Activated T-cell treated with anti-CD3 and anti-CD28 coated beads, Interleukin-2, amount 50 U/mL, for 4 hours (primary cell): Measurements from ENCODE around the gene ARID1B. TPM values are rescaled to one million over a fixed set of nuclear protein-coding genes. Genes with fewer than 3 reads are reported as not detected.
"Not testable (repeated sequence)": the region's sequence is repeated elsewhere in the genome, so short reads cannot be mapped to it uniquely, and the experiment has no call there.

ENCODE experiments used
- ATAC-seq, 2 donors: fragments of 200-7000 bp; cut with Tn5 transposase; one replicate each; pipeline ENCODE4 v1.10.0; 2021
- DNase-seq: peaks from one replicate; pipeline ENCODE4 v3.0.0-alpha.2; 2020
- H3K27me3 Mint-ChIP-seq: one replicate; pipeline ENCODE4 v1.8.0; 2021; ENCODE audit warnings: low read depth, mixed read lengths
- H3K36me3 Mint-ChIP-seq: one replicate; pipeline ENCODE4 v1.8.0; 2022; ENCODE audit warnings: mixed read lengths; ENCODE audit not compliant: insufficient read depth
- H3K4me1 Mint-ChIP-seq: one replicate; pipeline ENCODE4 v1.8.0; 2021; ENCODE audit warnings: low read depth, mixed read lengths
- H3K4me3 Mint-ChIP-seq: one replicate; pipeline ENCODE4 v1.8.0; 2021; ENCODE audit warnings: mild to moderate bottlenecking, moderate library complexity, mixed read lengths
- H3K9me3 Mint-ChIP-seq: one replicate; pipeline ENCODE4 v1.8.0; 2021; ENCODE audit warnings: mixed read lengths
- total RNA-seq, 3 donors: library from RNA; stranded (reverse); gene quantifications; one replicate each; pipeline ENCODE4 v1.2.1, GENCODE V29; 2021

Gene ARID1B
- total RNA-seq, 3 donors from 2014 or later: 45.6 to 46.6 (median 46.0) TPM

DNA sequence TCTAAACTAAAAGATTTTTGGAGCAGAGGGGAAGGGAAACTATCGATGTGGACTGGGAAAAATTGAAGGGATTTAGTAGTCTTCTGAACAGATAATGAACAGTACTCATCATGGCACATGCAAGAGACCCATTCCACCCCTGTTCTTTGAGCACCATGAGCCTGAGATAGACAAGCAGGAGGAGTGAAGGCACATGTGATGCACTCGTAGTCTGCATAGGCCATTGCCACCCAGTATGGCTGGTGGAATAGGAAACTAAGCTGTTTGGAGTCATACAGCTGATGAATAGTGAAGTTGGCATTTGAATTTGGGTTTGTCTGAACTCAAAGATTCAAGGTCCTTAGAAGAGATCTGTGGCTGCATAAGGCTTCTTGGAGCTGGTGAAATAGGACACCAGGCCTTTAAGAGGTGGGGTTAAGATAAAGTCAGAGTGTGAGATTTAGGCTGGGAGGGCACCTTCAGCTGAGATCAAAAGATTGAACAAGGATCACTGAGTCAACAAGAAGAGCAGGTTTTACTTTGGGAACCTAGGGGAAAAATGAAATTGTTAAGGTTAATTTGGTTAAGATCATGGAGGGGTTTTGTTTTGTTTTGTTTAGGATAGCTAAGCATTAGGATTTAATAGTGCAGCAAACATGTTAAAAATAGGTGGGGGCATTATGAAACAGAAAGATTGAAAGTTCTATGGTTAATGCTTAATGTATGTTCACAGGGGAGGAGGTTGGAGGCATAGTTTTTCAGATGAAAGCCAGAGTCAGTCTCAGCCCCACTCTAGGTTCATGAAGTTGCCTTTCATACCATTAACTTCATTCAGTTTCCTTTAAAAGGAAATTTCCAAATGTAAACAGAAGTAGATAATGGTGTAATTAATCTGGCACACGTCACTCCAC lies 148.8 kb downstream of the ARID1B start:
- peaks cover 9% of the 10 kb centered on the region for H3K36me3 Mint-ChIP-seq
- DNase-seq (no peak), ATAC-seq (peak in 1 of 2 donors; percentile 49)
- H3K9me3 Mint-ChIP-seq: no peaks in the 10 kb centered on the region
- peaks cover 60% of the 10 kb centered on the region for H3K4me1 Mint-ChIP-seq
- no peaks in the 10 kb centered on the region for H3K27me3 Mint-ChIP-seq
- no peak overlapping the region for H3K4me3 Mint-ChIP-seq

- Mint-ChIP-seq H3K9me3 (no peaks in the 10 kb centered on the region), H3K27me3 (no peaks in the 10 kb centered on the region), H3K4me3 (no peak overlapping the region), H3K36me3 (peaks cover 9% of the 10 kb centered on the region), H3K4me1 (peaks cover 68% of the 10 kb centered on the region)
- ATAC-seq (peak; percentile 15 to 25), DNase-seq (no peak)
Observed at GRCh38 chr6:156928126-156928525, 150.9 kb downstream of the ARID1B start.

DNA sequence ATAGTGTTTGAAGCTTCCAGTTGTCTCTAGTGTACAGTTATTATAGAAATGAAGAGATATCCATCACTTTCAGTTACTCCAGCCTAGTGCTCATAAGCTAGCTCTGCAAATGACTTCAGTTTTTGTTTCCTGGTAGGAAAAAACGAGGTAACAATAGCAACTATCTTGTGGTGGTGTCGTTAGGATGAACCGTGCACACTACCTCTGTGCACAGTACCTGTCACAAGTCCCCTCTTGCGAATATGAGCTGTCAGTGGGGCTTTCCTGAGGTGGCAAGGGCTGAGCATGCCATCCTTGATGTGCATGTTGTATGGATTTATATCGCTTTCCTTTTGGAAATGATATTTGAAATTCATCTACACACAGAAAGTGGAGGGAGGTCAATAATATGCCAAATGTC lies 151.8 kb downstream of the ARID1B start:
- peaks cover 9% of the 10 kb centered on the region for H3K36me3 Mint-ChIP-seq
- ATAC-seq (peak; percentile 48 to 60), DNase-seq (no peak)
- no peaks in the 10 kb centered on the region for H3K9me3 Mint-ChIP-seq
- no peak overlapping the region for H3K4me3 Mint-ChIP-seq
- H3K4me1 Mint-ChIP-seq: peaks cover 73% of the 10 kb centered on the region
- no peaks in the 10 kb centered on the region for H3K27me3 Mint-ChIP-seq

DNA sequence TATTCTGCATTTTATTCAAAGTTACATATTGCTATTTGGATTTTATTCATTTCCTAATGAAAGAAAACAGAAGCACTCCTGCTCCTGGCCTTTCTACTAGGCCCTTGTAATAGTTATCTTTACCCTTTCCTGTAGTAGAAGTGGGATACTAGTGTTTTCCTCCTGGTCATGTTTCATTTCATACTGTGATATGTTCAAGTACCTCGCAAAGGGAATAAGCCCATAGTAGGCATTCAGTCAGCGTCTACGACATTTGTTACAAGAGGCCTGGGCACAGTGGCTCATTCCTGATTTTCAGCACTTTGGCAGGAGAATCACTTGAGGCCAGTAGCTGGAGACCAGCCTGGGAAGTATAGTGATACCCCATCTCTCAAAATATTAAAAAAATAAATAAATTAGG lies 154.1 kb downstream of the ARID1B start:
- peaks cover 65% of the 10 kb centered on the region for H3K4me1 Mint-ChIP-seq
- no peaks in the 10 kb centered on the region for H3K9me3 Mint-ChIP-seq
- no peak for DNase-seq
- H3K4me3 Mint-ChIP-seq: no peak overlapping the region
- H3K27me3 Mint-ChIP-seq: no peaks in the 10 kb centered on the region
- H3K36me3 Mint-ChIP-seq: peaks cover 15% of the 10 kb centered on the region
- ATAC-seq: no peak

- DNase-seq (no peak), ATAC-seq (no peak)
- Mint-ChIP-seq H3K4me3 (no peak overlapping the region), H3K9me3 (no peaks in the 10 kb centered on the region), H3K4me1 (peaks cover 67% of the 10 kb centered on the region), H3K36me3 (peaks cover 24% of the 10 kb centered on the region), H3K27me3 (no peaks in the 10 kb centered on the region)
Observed at GRCh38 chr6:156933201-156934068, 156.3 kb downstream of the ARID1B start.

DNA sequence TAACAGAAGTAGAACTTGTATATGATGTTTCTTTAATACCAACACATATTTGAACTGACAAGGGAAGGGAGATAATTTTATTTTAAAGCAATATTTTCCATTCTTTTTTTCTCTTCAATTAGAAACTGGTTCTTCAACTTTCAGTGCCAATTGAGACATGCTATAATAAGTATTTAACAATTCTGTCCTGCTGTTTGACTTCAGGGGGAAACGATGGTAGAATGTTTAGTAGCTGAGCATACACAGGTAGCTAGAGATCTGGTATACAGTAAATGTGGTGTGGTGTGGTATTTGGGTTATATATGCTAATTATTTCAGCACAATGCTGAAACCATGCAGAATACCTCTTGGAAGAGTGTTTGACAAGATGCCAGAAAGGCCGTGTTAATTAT lies 156.9 kb downstream of the ARID1B start:
- peaks cover 24% of the 10 kb centered on the region for H3K36me3 Mint-ChIP-seq
- DNase-seq (no peak), ATAC-seq (no peak)
- H3K9me3 Mint-ChIP-seq: no peaks in the 10 kb centered on the region
- H3K27me3 Mint-ChIP-seq: no peaks in the 10 kb centered on the region
- peaks cover 69% of the 10 kb centered on the region for H3K4me1 Mint-ChIP-seq
- H3K4me3 Mint-ChIP-seq: no peak overlapping the region

DNA sequence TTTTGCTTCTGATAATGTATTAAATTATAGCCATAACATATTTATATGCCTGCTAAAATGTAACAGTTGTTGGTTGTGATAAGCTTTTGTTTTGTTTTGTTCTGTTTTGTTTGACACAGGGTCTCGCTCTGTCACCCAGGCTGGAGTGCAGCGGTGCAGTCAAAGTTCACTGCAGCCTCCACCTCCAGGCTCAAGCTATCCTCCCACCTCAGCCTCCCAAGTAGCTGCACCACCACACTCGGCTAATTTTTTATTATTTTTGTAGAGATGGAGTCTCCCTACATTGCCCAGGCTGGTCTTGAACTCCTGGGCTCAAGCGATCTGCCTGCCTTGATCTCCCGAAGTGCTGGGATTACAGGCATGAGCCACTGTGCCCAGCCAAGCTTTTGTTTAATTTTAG lies 157.8 kb downstream of the ARID1B start:
- Mint-ChIP-seq H3K9me3 (no peaks in the 10 kb centered on the region), H3K4me1 (peaks cover 64% of the 10 kb centered on the region), H3K36me3 (peaks cover 18% of the 10 kb centered on the region), H3K27me3 (no peaks in the 10 kb centered on the region), H3K4me3 (no peak overlapping the region)
- DNase-seq: no peak
- no peak for ATAC-seq

DNA sequence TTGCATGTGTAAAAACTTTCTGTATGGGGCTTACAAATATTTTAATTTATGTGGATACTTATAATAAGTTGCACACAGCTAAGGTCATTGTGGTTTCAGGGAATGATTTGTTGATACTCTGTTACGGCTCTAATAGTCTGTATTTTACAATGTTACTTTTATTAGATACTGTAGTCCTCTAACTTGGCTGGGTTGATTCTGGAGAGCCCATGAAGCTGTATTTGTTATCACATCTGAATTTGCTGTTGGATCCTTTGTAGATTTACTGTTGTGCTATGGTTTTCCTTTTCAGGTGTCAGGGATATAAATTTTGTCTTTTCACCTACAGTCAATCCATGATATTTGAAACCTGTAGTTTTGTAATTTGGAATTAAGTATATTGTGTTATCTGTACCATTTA lies 161.0 kb downstream of the ARID1B start:
- no peak for ATAC-seq
- Mint-ChIP-seq H3K9me3 (no peaks in the 10 kb centered on the region), H3K27me3 (no peaks in the 10 kb centered on the region), H3K36me3 (peaks cover 17% of the 10 kb centered on the region), H3K4me3 (no peak overlapping the region), H3K4me1 (peaks cover 59% of the 10 kb centered on the region)
- DNase-seq: no peak

GRCh38 chr6:156940221-156940620 lies 163.0 kb downstream of the ARID1B start:
- ATAC-seq (no peak), DNase-seq (no peak)
- H3K9me3 Mint-ChIP-seq: no peaks in the 10 kb centered on the region
- H3K4me3 Mint-ChIP-seq: no peak overlapping the region
- H3K36me3 Mint-ChIP-seq: peaks cover 15% of the 10 kb centered on the region
- H3K27me3 Mint-ChIP-seq: no peaks in the 10 kb centered on the region
- peaks cover 55% of the 10 kb centered on the region for H3K4me1 Mint-ChIP-seq

- peaks cover 61% of the 10 kb centered on the region for H3K4me1 Mint-ChIP-seq
- no peaks in the 10 kb centered on the region for H3K27me3 Mint-ChIP-seq
- H3K9me3 Mint-ChIP-seq: no peaks in the 10 kb centered on the region
- H3K36me3 Mint-ChIP-seq: peaks cover 9% of the 10 kb centered on the region
- no peak for DNase-seq
- H3K4me3 Mint-ChIP-seq: no peak overlapping the region
- no peak for ATAC-seq
Observed at GRCh38 chr6:156942266-156942665, 165.1 kb downstream of the ARID1B start.

- no peaks in the 10 kb centered on the region for H3K9me3 Mint-ChIP-seq
- peaks cover 53% of the 10 kb centered on the region for H3K4me1 Mint-ChIP-seq
- no peaks in the 10 kb centered on the region for H3K27me3 Mint-ChIP-seq
- ATAC-seq (no peak), DNase-seq (no peak)
- H3K4me3 Mint-ChIP-seq: no peak overlapping the region
- H3K36me3 Mint-ChIP-seq: peaks cover 3% of the 10 kb centered on the region
Observed at GRCh38 chr6:156943166-156943565, 166.0 kb downstream of the ARID1B start.

DNA sequence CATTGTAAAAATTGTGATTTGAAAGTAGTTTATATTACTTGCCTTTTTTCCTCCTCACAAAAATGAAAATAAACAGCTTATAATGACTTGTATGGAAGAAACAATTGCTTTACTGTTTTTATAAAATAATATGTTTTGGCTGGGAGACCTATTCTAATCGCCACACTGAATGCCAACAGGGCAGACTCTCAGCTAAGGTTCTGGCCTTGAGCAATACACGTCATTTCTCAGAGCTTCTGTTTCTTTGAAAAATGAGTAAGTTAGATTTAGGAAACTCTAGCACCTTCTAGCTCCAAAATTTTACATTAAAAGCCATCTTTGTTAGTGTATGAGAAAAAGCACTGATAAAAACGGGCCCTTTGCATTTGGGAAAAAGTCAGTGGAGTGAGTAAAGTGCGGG lies 166.6 kb downstream of the ARID1B start:
- no peak for ATAC-seq
- no peak overlapping the region for H3K4me3 Mint-ChIP-seq
- H3K27me3 Mint-ChIP-seq: no peaks in the 10 kb centered on the region
- peaks cover 3% of the 10 kb centered on the region for H3K36me3 Mint-ChIP-seq
- no peak for DNase-seq
- no peaks in the 10 kb centered on the region for H3K9me3 Mint-ChIP-seq
- H3K4me1 Mint-ChIP-seq: peaks cover 50% of the 10 kb centered on the region

DNA sequence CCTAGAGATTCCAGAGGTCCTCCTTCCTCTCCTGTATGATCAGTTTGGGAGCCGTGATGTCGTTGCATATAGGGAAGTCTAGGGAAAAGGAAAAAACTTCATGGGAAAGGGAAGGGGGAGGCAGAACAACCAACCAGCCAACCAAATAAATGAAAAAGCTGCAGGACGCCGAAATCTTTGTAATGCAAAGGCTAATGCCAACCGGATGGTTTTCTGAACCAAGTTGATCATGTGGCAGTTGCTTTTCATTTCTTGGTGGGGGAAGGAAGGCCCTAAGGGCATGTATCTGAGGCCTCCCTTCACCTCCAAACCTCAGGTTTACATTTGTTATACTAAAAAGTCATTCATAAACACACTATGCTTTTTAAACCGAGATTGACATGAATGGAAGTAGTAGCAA lies 167.2 kb downstream of the ARID1B start:
- Mint-ChIP-seq H3K9me3 (no peaks in the 10 kb centered on the region), H3K4me1 (peaks cover 52% of the 10 kb centered on the region), H3K27me3 (no peaks in the 10 kb centered on the region), H3K4me3 (no peak overlapping the region), H3K36me3 (peaks cover 3% of the 10 kb centered on the region)
- ATAC-seq (no peak), DNase-seq (no peak)

GRCh38 chr6:156945789-156946172 lies 168.6 kb downstream of the ARID1B start:
- peaks cover 53% of the 10 kb centered on the region for H3K4me1 Mint-ChIP-seq

More at GRCh38 chr6:156945789-156946172, 168.6 kb downstream of the ARID1B start:
- H3K36me3 Mint-ChIP-seq, ATAC-seq, H3K27me3 Mint-ChIP-seq, H3K4me3 Mint-ChIP-seq, H3K9me3 Mint-ChIP-seq, DNase-seq: not testable (repeated sequence)
